ENCODE results near the gene BCKDHB.

The BCKDHB gene

GRCh38 chr6:80304014-80304413 lies 197.5 kb downstream of the BCKDHB start:
- no peak for TF ChIP-seq CTCF (conservative IDR thresholded peaks at IDR 0.05; ENCODE audit: control insufficient read depth, insufficient read depth, low read depth, low read length)
- no peak overlapping the region for H3K4me3 ChIP-seq (ENCODE audit: control insufficient read depth, low read depth, low read length)
- DNase-seq (ENCODE audit: low read depth), result no peak

GRCh38 chr6:80314531-80314930 lies 208.1 kb downstream of the BCKDHB start:
- no peak for DNase-seq (ENCODE audit: low read depth)
- no peak for TF ChIP-seq CTCF (conservative IDR thresholded peaks at IDR 0.05; ENCODE audit: control insufficient read depth, insufficient read depth, low read depth, low read length)
- H3K4me3 ChIP-seq (ENCODE audit: control insufficient read depth, low read depth, low read length), result no peak overlapping the region

- DNase-seq (ENCODE audit: low read depth), result peak; percentile 12
- TF ChIP-seq CTCF (conservative IDR thresholded peaks at IDR 0.05; ENCODE audit: control insufficient read depth, insufficient read depth, low read depth, low read length), result peak; percentile 33
- H3K4me3 ChIP-seq (ENCODE audit: control insufficient read depth, low read depth, low read length), result no peak overlapping the region
Measured at GRCh38 chr6:80316686-80317231, 210.3 kb downstream of the BCKDHB start.

GRCh38 chr6:80319196-80319595 lies 212.7 kb downstream of the BCKDHB start:
- H3K4me3 ChIP-seq (ENCODE audit: control insufficient read depth, low read depth, low read length), result no peak overlapping the region
- TF ChIP-seq CTCF (conservative IDR thresholded peaks at IDR 0.05; ENCODE audit: control insufficient read depth, insufficient read depth, low read depth, low read length), result no peak
- peak; percentile 47 for DNase-seq (ENCODE audit: low read depth)

GRCh38 chr6:80321011-80321410 lies 214.5 kb downstream of the BCKDHB start:
- TF ChIP-seq CTCF (conservative IDR thresholded peaks at IDR 0.05; ENCODE audit: control insufficient read depth, insufficient read depth, low read depth, low read length), result no peak
- no peak overlapping the region for H3K4me3 ChIP-seq (ENCODE audit: control insufficient read depth, low read depth, low read length)
- no peak for DNase-seq (ENCODE audit: low read depth)

GRCh38 chr6:80325742-80326141 lies 219.3 kb downstream of the BCKDHB start:
- no peak overlapping the region for H3K4me3 ChIP-seq (ENCODE audit: control insufficient read depth, low read depth, low read length)
- DNase-seq (ENCODE audit: low read depth), result no peak
- no peak for TF ChIP-seq CTCF (conservative IDR thresholded peaks at IDR 0.05; ENCODE audit: control insufficient read depth, insufficient read depth, low read depth, low read length)

GRCh38 chr6:80328652-80329051 lies 222.2 kb downstream of the BCKDHB start:
- DNase-seq (ENCODE audit: low read depth), result no peak
- no peak for TF ChIP-seq CTCF (conservative IDR thresholded peaks at IDR 0.05; ENCODE audit: control insufficient read depth, insufficient read depth, low read depth, low read length)
- no peak overlapping the region for H3K4me3 ChIP-seq (ENCODE audit: control insufficient read depth, low read depth, low read length)
